ENCODE data around the gene SLC6A1.
"Not testable (repeated sequence)": the region's sequence is repeated elsewhere in the genome, so short reads cannot be mapped to it uniquely, and the experiment has no call there.

The SLC6A1 gene

GRCh38 chr3:11054739-11055438, 62.3 kb downstream of the SLC6A1 start:
- in situ Hi-C loops (cut with MboI; ENCODE audit: low sequenced_read_pairs), result loop anchor here (10.0 to 25.0 kb wide), 3 partner anchors 110 to 607 kb away; no protein-coding TSS in a partner anchor

GRCh38 chr3:11055496-11055895, 62.9 kb downstream of the SLC6A1 start:
- in situ Hi-C loops (cut with MboI; ENCODE audit: low sequenced_read_pairs), result loop anchor here (10.0 to 25.0 kb wide), 3 partner anchors 111 to 607 kb away; no protein-coding TSS in a partner anchor

GRCh38 chr3:11056531-11057050, 64.0 kb downstream of the SLC6A1 start:
- in situ Hi-C loops (cut with MboI; ENCODE audit: low sequenced_read_pairs), result loop anchor here (10.0 to 25.0 kb wide), 3 partner anchors 112 to 606 kb away; no protein-coding TSS in a partner anchor

GRCh38 chr3:11057655-11058054, 65.1 kb downstream of the SLC6A1 start:
- in situ Hi-C loops (cut with MboI; ENCODE audit: low sequenced_read_pairs), result loop anchor here (10.0 to 25.0 kb wide), 3 partner anchors 113 to 605 kb away; no protein-coding TSS in a partner anchor

GRCh38 chr3:11059090-11059798, 66.7 kb downstream of the SLC6A1 start:
- in situ Hi-C loops (cut with MboI; ENCODE audit: low sequenced_read_pairs), result loop anchor here (10.0 to 25.0 kb wide), 3 partner anchors 114 to 603 kb away; no protein-coding TSS in a partner anchor

- in situ Hi-C loops (cut with MboI; ENCODE audit: low sequenced_read_pairs), result loop anchor here (10.0 to 25.0 kb wide), 3 partner anchors 115 to 603 kb away; no protein-coding TSS in a partner anchor
Measured at GRCh38 chr3:11059799-11060115, 67.2 kb downstream of the SLC6A1 start.

GRCh38 chr3:11060500-11061251, 68.1 kb downstream of the SLC6A1 start:
- in situ Hi-C loops (cut with MboI; ENCODE audit: low sequenced_read_pairs), result loop anchor here (25.0 kb wide), 1 partner anchor 602 kb away; no protein-coding TSS in a partner anchor

- in situ Hi-C loops (cut with MboI; ENCODE audit: low sequenced_read_pairs), result loop anchor here (25.0 kb wide), 1 partner anchor 601 kb away; no protein-coding TSS in a partner anchor
Measured at GRCh38 chr3:11061268-11061871, 68.8 kb downstream of the SLC6A1 start.

- in situ Hi-C loops (cut with MboI; ENCODE audit: low sequenced_read_pairs), result loop anchor here (25.0 kb wide), 1 partner anchor 600 kb away; no protein-coding TSS in a partner anchor
Measured at GRCh38 chr3:11062704-11063103, 70.2 kb downstream of the SLC6A1 start.

GRCh38 chr3:11071096-11071755, 78.7 kb downstream of the SLC6A1 start:
- in situ Hi-C loops (cut with MboI; ENCODE audit: low sequenced_read_pairs), result loop anchor here (25.0 kb wide), 1 partner anchor 591 kb away; no protein-coding TSS in a partner anchor

- in situ Hi-C loops (cut with MboI; ENCODE audit: low sequenced_read_pairs), result loop anchor here (25.0 kb wide), 1 partner anchor 590 kb away; no protein-coding TSS in a partner anchor
Measured at GRCh38 chr3:11072631-11073030, 80.1 kb downstream of the SLC6A1 start.

- in situ Hi-C loops (cut with MboI; ENCODE audit: low sequenced_read_pairs), result loop anchor here (25.0 kb wide), 1 partner anchor 588 kb away; no protein-coding TSS in a partner anchor
Measured at GRCh38 chr3:11074011-11074410, 81.5 kb downstream of the SLC6A1 start.

- in situ Hi-C loops (cut with MboI; ENCODE audit: low sequenced_read_pairs), result loop anchor here (25.0 kb wide), 1 partner anchor 588 kb away; no protein-coding TSS in a partner anchor
Measured at GRCh38 chr3:11074451-11074850, 81.9 kb downstream of the SLC6A1 start.

GRCh38 chr3:11075122-11075521, 82.6 kb downstream of the SLC6A1 start:
- in situ Hi-C loops (cut with MboI; ENCODE audit: low sequenced_read_pairs), result not testable (repeated sequence)

GRCh38 chr3:11076711-11077110, 84.2 kb downstream of the SLC6A1 start:
- in situ Hi-C loops (cut with MboI; ENCODE audit: low sequenced_read_pairs), result no loop called here

- in situ Hi-C loops (cut with MboI; ENCODE audit: low sequenced_read_pairs), result no loop called here
Measured at GRCh38 chr3:11077466-11077865, 84.9 kb downstream of the SLC6A1 start.

GRCh38 chr3:11078826-11079515, 86.4 kb downstream of the SLC6A1 start:
- in situ Hi-C loops (cut with MboI; ENCODE audit: low sequenced_read_pairs), result no loop called here

- in situ Hi-C loops (cut with MboI; ENCODE audit: low sequenced_read_pairs), result no loop called here
Measured at GRCh38 chr3:11080492-11080891, 87.9 kb downstream of the SLC6A1 start.

GRCh38 chr3:11084098-11084497, 91.5 kb downstream of the SLC6A1 start:
- in situ Hi-C loops (cut with MboI; ENCODE audit: low sequenced_read_pairs), result no loop called here
